ENCODE data around the gene TBX18.

DNA sequence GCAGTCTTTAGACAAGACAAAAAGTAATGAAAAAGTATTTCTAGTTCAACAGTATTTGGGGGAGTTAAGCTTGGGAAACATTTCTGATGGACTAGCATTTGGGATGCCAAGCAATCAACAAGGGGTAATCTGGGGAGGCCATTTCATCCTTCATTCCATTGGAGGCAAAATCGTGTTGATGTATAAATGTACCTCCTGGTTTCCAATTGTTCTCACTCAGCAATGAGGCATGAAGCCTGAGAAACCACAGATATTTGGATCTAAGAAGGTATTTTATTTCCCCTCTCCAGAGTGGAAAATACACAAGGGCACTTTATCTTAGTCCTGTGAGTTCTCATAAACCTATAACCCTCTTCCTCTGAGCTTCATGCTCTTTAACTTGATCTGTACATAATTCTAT, 68.2 kb downstream of the TBX18 start:
- TF ChIP-seq, protein P1, sequence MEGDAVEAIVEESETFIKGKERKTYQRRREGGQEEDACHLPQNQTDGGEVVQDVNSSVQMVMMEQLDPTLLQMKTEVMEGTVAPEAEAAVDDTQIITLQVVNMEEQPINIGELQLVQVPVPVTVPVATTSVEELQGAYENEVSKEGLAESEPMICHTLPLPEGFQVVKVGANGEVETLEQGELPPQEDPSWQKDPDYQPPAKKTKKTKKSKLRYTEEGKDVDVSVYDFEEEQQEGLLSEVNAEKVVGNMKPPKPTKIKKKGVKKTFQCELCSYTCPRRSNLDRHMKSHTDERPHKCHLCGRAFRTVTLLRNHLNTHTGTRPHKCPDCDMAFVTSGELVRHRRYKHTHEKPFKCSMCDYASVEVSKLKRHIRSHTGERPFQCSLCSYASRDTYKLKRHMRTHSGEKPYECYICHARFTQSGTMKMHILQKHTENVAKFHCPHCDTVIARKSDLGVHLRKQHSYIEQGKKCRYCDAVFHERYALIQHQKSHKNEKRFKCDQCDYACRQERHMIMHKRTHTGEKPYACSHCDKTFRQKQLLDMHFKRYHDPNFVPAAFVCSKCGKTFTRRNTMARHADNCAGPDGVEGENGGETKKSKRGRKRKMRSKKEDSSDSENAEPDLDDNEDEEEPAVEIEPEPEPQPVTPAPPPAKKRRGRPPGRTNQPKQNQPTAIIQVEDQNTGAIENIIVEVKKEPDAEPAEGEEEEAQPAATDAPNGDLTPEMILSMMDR (IDR thresholded peaks at IDR 0.05) = no peak
- no peak for TF ChIP-seq POLR2A (IDR thresholded peaks at IDR 0.05)

Data from breast epithelium (tissue), 3 donors.